Stimulated activated CD8-positive, alpha-beta memory T cell treated with anti-CD3 and anti-CD28 coated beads, Interleukin-15, amount 100 ng/mL, for 4 hours (primary cell): ENCODE data around the gene OBSL1.

Experiments
- DNase-seq, 2 donors: peaks; one replicate each; pipeline ENCODE4 v3.0.0-alpha.2; 2020; ENCODE audit warnings: low read depth in 2 of 2

OBSL1 gene

GRCh38 chr2:219565130-219566080, 5.9 kb downstream of the OBSL1 start:
- DNase-seq, result no peak

GRCh38 chr2:219563271-219563928, 7.9 kb downstream of the OBSL1 start:
- no peak for DNase-seq

GRCh38 chr2:219562049-219563020, 9.0 kb downstream of the OBSL1 start:
- DNase-seq, result no peak

GRCh38 chr2:219561179-219562048, 9.9 kb downstream of the OBSL1 start:
- DNase-seq, result no peak

- no peak for DNase-seq
Measured at GRCh38 chr2:219560893-219561178, 10.5 kb downstream of the OBSL1 start.

GRCh38 chr2:219560037-219560892, 11.1 kb downstream of the OBSL1 start:
- no peak for DNase-seq

- DNase-seq, result no peak
Measured at GRCh38 chr2:219559156-219559915, 12.0 kb downstream of the OBSL1 start.

- DNase-seq, result no peak
Measured at GRCh38 chr2:219557791-219558785, 13.3 kb downstream of the OBSL1 start.

- DNase-seq, result no peak
Measured at GRCh38 chr2:219557320-219557719, 14.0 kb downstream of the OBSL1 start.

GRCh38 chr2:219556413-219556812, 14.9 kb downstream of the OBSL1 start:
- DNase-seq, result no peak

GRCh38 chr2:219555956-219556355, 15.4 kb downstream of the OBSL1 start:
- DNase-seq, result no peak

GRCh38 chr2:219554350-219554749, 17.0 kb downstream of the OBSL1 start:
- DNase-seq, result no peak

- DNase-seq, result no peak
Measured at GRCh38 chr2:219553463-219553963, 17.8 kb downstream of the OBSL1 start.

- DNase-seq, result no peak
Measured at GRCh38 chr2:219553168-219553417, 18.2 kb downstream of the OBSL1 start.

GRCh38 chr2:219552382-219553167, 18.8 kb downstream of the OBSL1 start:
- DNase-seq, result peak; percentile 56 to 57

- no peak for DNase-seq
Measured at GRCh38 chr2:219551441-219552381, 19.6 kb downstream of the OBSL1 start.
